ENCODE measurements around the gene DDX20.

Gene DDX20

DNA sequence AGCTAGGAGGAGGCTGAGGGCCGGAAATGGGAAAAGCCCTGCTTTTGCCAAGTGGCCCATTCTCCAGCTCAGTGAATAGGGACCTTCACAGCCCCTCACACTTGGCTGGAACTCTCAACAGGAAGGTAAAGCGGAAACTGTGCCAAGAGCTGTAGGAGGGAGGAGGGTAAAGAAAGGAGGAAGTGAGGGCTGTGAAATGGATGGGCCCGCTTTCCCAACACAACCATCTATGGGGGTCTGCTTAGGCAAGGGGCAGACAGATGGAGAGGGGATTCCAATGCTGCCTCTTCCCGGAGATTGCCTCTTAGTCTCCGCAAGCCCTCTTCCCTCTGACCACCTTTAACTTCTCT, 21.7 kb upstream of the DDX20 start:
- Histone ChIP-seq H3K9me3 (ENCODE audit: severe bottlenecking) (no peaks in the 10 kb centered on the region), H3K27me3 (ENCODE audit: insufficient read depth, low read depth, severe bottlenecking) (no peaks in the 10 kb centered on the region), H3K4me3 (ENCODE audit: low read depth, low read length) (no peak overlapping the region), H3K36me3 (peaks cover 27% of the 10 kb centered on the region), H3K27ac (no peak overlapping the region)
- no peak for DNase-seq
- TF ChIP-seq, protein P1, sequence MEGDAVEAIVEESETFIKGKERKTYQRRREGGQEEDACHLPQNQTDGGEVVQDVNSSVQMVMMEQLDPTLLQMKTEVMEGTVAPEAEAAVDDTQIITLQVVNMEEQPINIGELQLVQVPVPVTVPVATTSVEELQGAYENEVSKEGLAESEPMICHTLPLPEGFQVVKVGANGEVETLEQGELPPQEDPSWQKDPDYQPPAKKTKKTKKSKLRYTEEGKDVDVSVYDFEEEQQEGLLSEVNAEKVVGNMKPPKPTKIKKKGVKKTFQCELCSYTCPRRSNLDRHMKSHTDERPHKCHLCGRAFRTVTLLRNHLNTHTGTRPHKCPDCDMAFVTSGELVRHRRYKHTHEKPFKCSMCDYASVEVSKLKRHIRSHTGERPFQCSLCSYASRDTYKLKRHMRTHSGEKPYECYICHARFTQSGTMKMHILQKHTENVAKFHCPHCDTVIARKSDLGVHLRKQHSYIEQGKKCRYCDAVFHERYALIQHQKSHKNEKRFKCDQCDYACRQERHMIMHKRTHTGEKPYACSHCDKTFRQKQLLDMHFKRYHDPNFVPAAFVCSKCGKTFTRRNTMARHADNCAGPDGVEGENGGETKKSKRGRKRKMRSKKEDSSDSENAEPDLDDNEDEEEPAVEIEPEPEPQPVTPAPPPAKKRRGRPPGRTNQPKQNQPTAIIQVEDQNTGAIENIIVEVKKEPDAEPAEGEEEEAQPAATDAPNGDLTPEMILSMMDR (IDR thresholded peaks at IDR 0.05; ENCODE audit: low read depth, low read length), result no peak

DNA sequence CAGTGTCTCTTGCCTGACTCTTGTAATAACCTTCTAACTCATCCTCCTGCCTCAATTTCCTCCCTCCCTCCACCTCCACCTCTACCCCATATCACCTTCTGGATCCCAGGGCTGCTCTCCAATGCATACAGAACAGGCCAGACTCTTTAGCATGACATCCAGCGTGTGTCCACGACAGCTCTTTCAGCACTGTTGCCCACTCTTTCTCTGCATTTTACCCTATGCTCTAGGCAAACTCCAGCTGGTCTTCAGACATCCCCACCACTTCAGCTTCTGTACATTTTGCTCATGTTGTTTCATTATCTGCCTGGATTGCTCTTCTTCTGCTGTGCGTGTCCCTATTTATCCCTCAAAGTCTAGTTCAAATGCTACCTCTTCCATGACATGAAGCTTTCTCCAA, 21.3 kb upstream of the DDX20 start:
- no peak for DNase-seq
- H3K27me3 ChIP-seq (ENCODE audit: insufficient read depth, low read depth, severe bottlenecking), result no peaks in the 10 kb centered on the region
- no peak overlapping the region for H3K27ac ChIP-seq
- TF ChIP-seq, protein P1 (IDR thresholded peaks at IDR 0.05; ENCODE audit: low read depth, low read length), result no peak
- H3K4me3 ChIP-seq (ENCODE audit: low read depth, low read length), result no peak overlapping the region
- peaks cover 27% of the 10 kb centered on the region for H3K36me3 ChIP-seq
- H3K9me3 ChIP-seq (ENCODE audit: severe bottlenecking), result no peaks in the 10 kb centered on the region

DNA sequence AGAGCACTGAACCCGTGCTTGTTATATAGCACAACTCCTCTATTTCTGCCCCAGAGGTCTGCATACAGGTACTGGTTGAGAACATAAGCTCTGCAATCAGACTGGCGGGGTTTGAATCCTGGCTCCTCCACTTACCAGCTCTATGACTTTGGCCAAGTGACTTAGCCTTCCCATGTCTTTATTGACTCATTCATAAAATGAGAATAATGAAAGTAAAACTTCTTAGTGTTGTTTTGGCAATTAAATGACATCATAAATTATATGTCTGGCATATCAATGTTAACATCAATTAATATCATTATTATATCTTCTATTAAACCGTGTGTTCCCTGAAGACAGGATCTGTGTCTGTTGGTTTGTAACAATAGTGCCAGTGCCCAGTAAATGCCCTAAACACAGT, 20.8 kb upstream of the DDX20 start:
- DNase-seq, result no peak
- no peaks in the 10 kb centered on the region for H3K9me3 ChIP-seq (ENCODE audit: severe bottlenecking)
- H3K27me3 ChIP-seq (ENCODE audit: insufficient read depth, low read depth, severe bottlenecking), result no peaks in the 10 kb centered on the region
- H3K4me3 ChIP-seq (ENCODE audit: low read depth, low read length), result no peak overlapping the region
- TF ChIP-seq, protein P1 (IDR thresholded peaks at IDR 0.05; ENCODE audit: low read depth, low read length), result no peak
- no peak overlapping the region for H3K27ac ChIP-seq
- H3K36me3 ChIP-seq, result peaks cover 27% of the 10 kb centered on the region

DNA sequence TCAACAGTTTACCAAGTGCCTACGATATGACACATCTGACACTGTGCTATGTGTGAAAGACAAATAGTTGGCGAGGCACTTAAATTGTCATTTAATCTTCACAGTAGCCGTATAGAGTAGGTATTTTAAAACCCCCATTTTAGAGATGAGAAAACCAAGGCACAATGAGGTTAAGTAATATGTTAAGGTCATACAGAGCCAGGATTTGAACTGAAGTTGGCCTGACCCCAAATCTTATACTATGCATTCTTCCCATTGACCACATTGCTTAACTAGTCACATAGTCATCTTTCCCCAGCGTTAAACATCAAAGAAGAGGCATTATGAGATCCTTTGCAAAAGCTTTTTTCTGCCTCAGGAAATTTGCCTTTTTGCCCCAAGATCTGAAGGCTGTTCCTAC, 20.4 kb upstream of the DDX20 start:
- TF ChIP-seq, protein P1 (IDR thresholded peaks at IDR 0.05; ENCODE audit: low read depth, low read length), result no peak
- DNase-seq, result no peak
- Histone ChIP-seq H3K27ac (no peak overlapping the region), H3K4me3 (ENCODE audit: low read depth, low read length) (no peak overlapping the region), H3K36me3 (peaks cover 27% of the 10 kb centered on the region), H3K9me3 (ENCODE audit: severe bottlenecking) (no peaks in the 10 kb centered on the region), H3K27me3 (ENCODE audit: insufficient read depth, low read depth, severe bottlenecking) (no peaks in the 10 kb centered on the region)

DNA sequence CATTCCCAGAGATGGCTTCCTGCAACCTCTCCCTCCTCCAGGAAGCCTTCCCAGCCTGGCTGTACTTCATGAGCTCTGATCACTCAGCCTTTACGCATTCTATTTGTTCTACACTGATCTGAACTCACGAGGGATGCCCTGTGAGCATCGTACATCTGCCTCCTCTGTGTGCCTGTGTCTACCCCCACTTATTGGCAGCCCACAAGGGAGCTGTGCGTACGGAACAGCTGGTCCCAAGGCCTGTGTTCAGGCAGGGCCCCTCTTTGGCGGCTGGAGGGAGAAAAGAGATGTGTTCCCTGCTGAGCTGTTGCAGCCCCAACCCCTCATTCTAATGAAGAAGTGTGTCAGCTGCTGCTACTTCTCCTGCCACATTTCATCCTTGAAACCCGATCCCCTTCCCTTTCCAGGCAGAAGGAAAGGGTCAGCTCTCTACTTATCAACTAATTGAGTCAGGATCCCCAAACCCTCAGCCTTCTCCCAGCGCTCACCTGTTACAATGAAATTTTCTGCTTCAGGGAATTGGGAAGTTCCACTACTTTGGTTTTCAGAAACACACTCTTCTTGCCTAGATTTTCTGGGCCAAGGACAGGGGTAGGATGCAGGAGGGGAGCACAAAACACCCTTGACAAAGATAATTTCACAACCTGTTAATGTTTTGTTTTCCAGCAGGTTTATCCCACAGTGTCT, 19.7 kb upstream of the DDX20 start:
- peaks cover 27% of the 10 kb centered on the region for H3K36me3 ChIP-seq
- no peaks in the 10 kb centered on the region for H3K9me3 ChIP-seq (ENCODE audit: severe bottlenecking)
- no peak overlapping the region for H3K4me3 ChIP-seq (ENCODE audit: low read depth, low read length)
- TF ChIP-seq, protein P1 (IDR thresholded peaks at IDR 0.05; ENCODE audit: low read depth, low read length), result no peak
- no peaks in the 10 kb centered on the region for H3K27me3 ChIP-seq (ENCODE audit: insufficient read depth, low read depth, severe bottlenecking)
- DNase-seq, result peak; percentile 28
- peak overlapping the region; percentile 10; the same call in 1 of the 2 replicates for H3K27ac ChIP-seq
